SK-N-MC (cell line): ENCODE data around the gene DSCAML1.

Experiments
- DNase-seq: peaks from one replicate; pipeline ENCODE4 v3.0.0-alpha.2; 2011; ENCODE audit warnings: low read depth, low spot score
- H3K27ac ChIP-seq: fragments of 200-600 bp; sonication (generic); 2 replicates; pipeline ENCODE4 v1.5.1; 2016; ENCODE audit warnings: mixed run types
- H3K36me3 ChIP-seq: fragments of 200-600 bp; sonication (generic); 2 replicates; pipeline ENCODE4 v1.6.1; 2017; ENCODE audit warnings: antibody characterized with exemption, low read length, mixed read lengths; ENCODE audit not compliant: insufficient read depth
- H3K4me3 ChIP-seq: fragments of 200-600 bp; sonication (generic); 2 replicates; pipeline ENCODE4 v1.5.1; 2016
- H3K9ac ChIP-seq: fragments of 200-600 bp; sonication (generic); 2 replicates; pipeline ENCODE4 v1.8.0; 2017; ENCODE audit warnings: mixed run types, mixed read lengths; ENCODE audit not compliant: insufficient read length
- H3K9me3 ChIP-seq: fragments of 200-600 bp; sonication (generic); 2 replicates; pipeline ENCODE4 v1.6.1; 2017; ENCODE audit warnings: low read depth, mild to moderate bottlenecking, antibody characterized with exemption, low read length, moderate library complexity, mixed read lengths
- EZH2 ChIP-seq: fragments of 200-600 bp; sonication (generic); IDR thresholded peaks from one replicate; pipeline ENCODE4 v1.6.1; 2017; ENCODE audit warnings: antibody characterized with exemption
- FOXP2 ChIP-seq: optimal IDR thresholded peaks from 2 replicates; pipeline ENCODE3; 2011; ENCODE audit warnings: mild to moderate bottlenecking, moderate library complexity; ENCODE audit not compliant: insufficient read depth; ENCODE audit errors: extremely low read length, control extremely low read depth
- POLR2AphosphoS5 ChIP-seq: IDR thresholded peaks from 2 replicates; pipeline ENCODE4 v1.6.1; 2012; ENCODE audit warnings: mild to moderate bottlenecking, low read depth, low read length, borderline replicate concordance

DSCAML1 gene

DNA sequence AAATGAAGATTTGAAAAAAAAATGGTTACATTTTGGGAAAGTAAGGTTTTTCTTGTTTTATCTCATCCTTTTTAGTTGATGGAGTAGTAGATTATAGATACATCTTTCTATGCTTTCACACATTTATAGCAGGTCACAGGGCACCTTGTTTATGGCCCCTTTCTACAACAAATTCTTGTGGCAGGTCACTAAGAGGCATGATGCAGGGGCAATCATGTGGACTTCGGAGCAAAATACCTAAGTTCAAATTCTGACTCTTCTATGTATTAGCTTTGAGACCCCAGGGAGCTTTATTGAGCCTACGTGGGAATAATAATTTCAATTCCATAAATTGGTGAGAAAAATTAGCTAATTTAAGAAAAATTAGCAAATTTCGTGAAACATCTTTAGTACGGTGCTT is 177.4 kb downstream of the DSCAML1 start:
- H3K27ac ChIP-seq = no peak overlapping the region
- TF ChIP-seq POLR2AphosphoS5 (no peak), FOXP2 (no peak), EZH2 (no peak)
- H3K36me3 ChIP-seq = no peaks in the 10 kb centered on the region
- H3K4me3 ChIP-seq = no peak overlapping the region
- DNase-seq = no peak
- H3K9me3 ChIP-seq = no peaks in the 10 kb centered on the region
- H3K9ac ChIP-seq = no peak overlapping the region

- Histone ChIP-seq H3K9ac (no peak overlapping the region), H3K36me3 (no peaks in the 10 kb centered on the region), H3K27ac (no peak overlapping the region), H3K4me3 (no peak overlapping the region), H3K9me3 (no peaks in the 10 kb centered on the region)
- DNase-seq = no peak
- TF ChIP-seq POLR2AphosphoS5 (no peak), FOXP2 (no peak), EZH2 (no peak)
Measured at GRCh38 chr11:117618982-117619355, 178.0 kb downstream of the DSCAML1 start.

DNA sequence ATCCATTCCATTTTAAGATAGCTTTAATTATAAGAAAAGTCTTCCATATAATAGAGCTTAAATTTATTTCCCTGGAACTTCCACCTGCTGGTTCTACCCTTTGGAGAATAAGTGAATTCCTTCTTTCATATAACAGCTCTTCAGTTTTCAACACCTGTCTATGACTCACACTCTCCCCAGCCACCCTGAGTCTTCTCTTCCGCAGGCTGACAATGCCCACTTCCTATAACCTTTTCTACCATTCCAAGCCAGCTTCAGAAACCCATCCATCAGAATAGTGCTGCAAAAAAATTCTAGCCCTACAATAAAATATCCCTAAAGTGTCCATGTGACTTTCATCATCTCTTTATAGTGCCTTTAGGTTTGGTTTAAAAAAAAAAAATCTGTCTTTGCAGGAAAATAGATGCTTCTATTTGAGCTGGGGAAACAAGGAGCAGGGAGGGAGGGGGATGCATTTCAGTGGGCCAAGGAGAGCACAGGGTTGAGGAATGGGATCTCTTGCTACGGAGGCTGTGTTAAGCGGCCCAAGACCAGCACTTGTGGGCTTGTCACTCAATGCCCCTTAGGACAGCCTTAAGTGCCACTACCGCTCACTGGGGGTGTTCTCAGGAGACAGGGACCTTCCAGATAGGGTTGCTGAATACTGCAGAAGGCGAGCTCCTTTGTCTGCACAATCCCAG is 178.6 kb downstream of the DSCAML1 start:
- H3K36me3 ChIP-seq = no peaks in the 10 kb centered on the region
- H3K4me3 ChIP-seq = no peak overlapping the region
- DNase-seq = no peak
- no peak overlapping the region for H3K9ac ChIP-seq
- H3K9me3 ChIP-seq = no peaks in the 10 kb centered on the region
- H3K27ac ChIP-seq = no peak overlapping the region
- TF ChIP-seq FOXP2 (no peak), POLR2AphosphoS5 (no peak)

- Histone ChIP-seq H3K4me3 (no peak overlapping the region), H3K9ac (no peak overlapping the region), H3K36me3 (no peaks in the 10 kb centered on the region), H3K9me3 (no peaks in the 10 kb centered on the region), H3K27ac (no peak overlapping the region)
- TF ChIP-seq EZH2 (no peak), FOXP2 (no peak), POLR2AphosphoS5 (no peak)
- DNase-seq = no peak
Measured at GRCh38 chr11:117616979-117617378, 180.0 kb downstream of the DSCAML1 start.

DNA sequence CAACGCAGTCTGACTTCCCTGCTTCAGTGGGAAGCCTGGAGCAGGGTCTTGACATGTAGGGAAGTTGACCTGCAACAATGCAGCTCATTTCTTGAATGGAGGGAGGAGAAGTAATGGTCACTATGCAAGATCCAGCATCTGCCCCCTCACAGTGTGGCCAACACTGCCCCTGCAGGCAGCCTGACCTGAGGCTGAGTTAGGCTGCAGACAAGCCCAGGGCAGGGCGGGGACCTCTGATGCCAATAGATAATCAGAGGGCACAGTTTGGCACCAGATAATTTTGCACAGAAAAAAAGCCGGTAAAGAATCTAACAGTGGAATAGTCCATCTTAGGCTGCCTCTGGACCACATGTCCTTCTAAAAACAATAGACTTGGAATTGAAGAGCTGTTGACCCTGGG is 182.3 kb downstream of the DSCAML1 start:
- no peak overlapping the region for H3K4me3 ChIP-seq
- H3K36me3 ChIP-seq = no peaks in the 10 kb centered on the region
- no peaks in the 10 kb centered on the region for H3K9me3 ChIP-seq
- no peak overlapping the region for H3K9ac ChIP-seq
- H3K27ac ChIP-seq = no peak overlapping the region
- DNase-seq = no peak
- no peak for TF ChIP-seq EZH2
- TF ChIP-seq POLR2AphosphoS5 = no peak
- TF ChIP-seq FOXP2 = no peak

- H3K27ac ChIP-seq = no peak overlapping the region
- DNase-seq = no peak
- H3K4me3 ChIP-seq = no peak overlapping the region
- no peaks in the 10 kb centered on the region for H3K36me3 ChIP-seq
- TF ChIP-seq POLR2AphosphoS5 = no peak
- TF ChIP-seq EZH2 = no peak
- TF ChIP-seq FOXP2 = no peak
- H3K9me3 ChIP-seq = no peaks in the 10 kb centered on the region
- H3K9ac ChIP-seq = no peak overlapping the region
Measured at GRCh38 chr11:117613521-117613920, 183.5 kb downstream of the DSCAML1 start.

DNA sequence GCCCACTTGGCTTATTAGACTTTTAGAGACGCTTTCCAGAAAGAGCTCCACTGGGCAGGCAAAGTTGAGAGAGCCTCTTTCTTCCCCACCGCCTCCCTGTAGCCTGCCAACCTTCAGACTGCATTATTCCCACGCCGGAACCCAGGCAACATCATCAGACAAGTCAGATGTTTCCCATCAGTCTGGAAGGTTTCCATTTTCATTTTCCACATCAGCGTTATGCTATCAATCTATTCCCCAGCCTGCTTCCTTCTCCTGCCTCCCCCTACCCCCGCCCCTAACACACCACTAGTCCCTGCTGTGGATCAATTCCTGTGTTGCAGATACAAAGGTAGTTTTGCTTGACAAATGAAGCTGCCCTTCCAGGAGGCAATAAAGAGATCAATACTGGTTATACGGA is 184.8 kb downstream of the DSCAML1 start:
- Histone ChIP-seq H3K9ac (no peak overlapping the region), H3K36me3 (no peaks in the 10 kb centered on the region), H3K9me3 (no peaks in the 10 kb centered on the region), H3K4me3 (no peak overlapping the region), H3K27ac (no peak overlapping the region)
- DNase-seq = no peak
- TF ChIP-seq FOXP2 = no peak
- TF ChIP-seq POLR2AphosphoS5 = no peak
- no peak for TF ChIP-seq EZH2

- no peak overlapping the region for H3K9ac ChIP-seq
- no peak for DNase-seq
Measured at GRCh38 chr11:117610901-117611300, 186.1 kb downstream of the DSCAML1 start.

GRCh38 chr11:117610045-117610444 is 187.0 kb downstream of the DSCAML1 start:
- no peak for TF ChIP-seq FOXP2
- TF ChIP-seq EZH2 = no peak
- TF ChIP-seq POLR2AphosphoS5 = no peak
- Histone ChIP-seq H3K9ac (no peak overlapping the region), H3K36me3 (no peaks in the 10 kb centered on the region), H3K4me3 (no peak overlapping the region), H3K9me3 (no peaks in the 10 kb centered on the region), H3K27ac (no peak overlapping the region)
- no peak for DNase-seq

More at GRCh38 chr11:117610901-117611300, 186.1 kb downstream of the DSCAML1 start:
- no peak for TF ChIP-seq FOXP2
- Histone ChIP-seq H3K4me3 (no peak overlapping the region), H3K9me3 (no peaks in the 10 kb centered on the region), H3K36me3 (no peaks in the 10 kb centered on the region), H3K27ac (no peak overlapping the region)
